SK-N-SH treated with all-trans-retinoic acid at 6 μM for 48 hours (cell line): Measurements from ENCODE around the gene PCDH8.

Experiments
- ATAC-seq: fragments of 200-7000 bp; cut with Tn5 transposase; 3 replicates; pipeline ENCODE4 v1.9.1; 2020; ENCODE audit warnings: mild to moderate bottlenecking, moderate library complexity
- BACH2 ChIP-seq: fragments of 250-450 bp; sonication (Bioruptor Pico); IDR thresholded peaks from 2 replicates; pipeline ENCODE4 v1.9.0; 2021; ENCODE audit warnings: mild to moderate bottlenecking, borderline replicate concordance
- CSDC2 ChIP-seq: fragments of 250-450 bp; sonication (Bioruptor Pico); IDR thresholded peaks from 2 replicates; pipeline ENCODE4 v1.5.0; 2020; ENCODE audit warnings: mild to moderate bottlenecking, moderate library complexity
- ESRRG ChIP-seq: fragments of 250-450 bp; sonication (Bioruptor Pico); IDR thresholded peaks from 2 replicates; pipeline ENCODE4 v1.6.1; 2021; ENCODE audit warnings: mild to moderate bottlenecking
- OSR1 ChIP-seq: fragments of 250-450 bp; sonication (Bioruptor Pico); IDR thresholded peaks from 2 replicates; pipeline ENCODE4 v1.8.0; 2022; ENCODE audit warnings: moderate library complexity, mild to moderate bottlenecking, inconsistent platforms
- TCF4 ChIP-seq: fragments of 250-450 bp; sonication (Bioruptor Pico); IDR thresholded peaks from 2 replicates; pipeline ENCODE4 v1.8.0; 2021; ENCODE audit warnings: mild to moderate bottlenecking, moderate library complexity, borderline replicate concordance
- TOX ChIP-seq: fragments of 250-450 bp; sonication (Bioruptor Pico); IDR thresholded peaks from 2 replicates; pipeline ENCODE4 v1.8.0; 2021; ENCODE audit warnings: mild to moderate bottlenecking, moderate library complexity, borderline replicate concordance
- ZC3H10 ChIP-seq: fragments of 250-450 bp; sonication (Bioruptor Pico); IDR thresholded peaks from 2 replicates; pipeline ENCODE4 v1.5.1; 2021; ENCODE audit warnings: mild to moderate bottlenecking, moderate library complexity
- ZFP3 ChIP-seq: fragments of 250-450 bp; sonication (Bioruptor Pico); IDR thresholded peaks from 2 replicates; pipeline ENCODE4 v1.5.0; 2020; ENCODE audit warnings: mild to moderate bottlenecking, moderate library complexity
- ZFP30 ChIP-seq: fragments of 450-650 bp; formaldehyde crosslinking; IDR thresholded peaks from 2 replicates; pipeline ENCODE4 v1.5.0; 2022; ENCODE audit warnings: mild to moderate bottlenecking, moderate library complexity
- ZNF565 ChIP-seq: fragments of 450-650 bp; formaldehyde crosslinking; conservative IDR thresholded peaks from 2 replicates; pipeline ENCODE4 v1.5.0; 2020; ENCODE audit warnings: low read depth, mild to moderate bottlenecking, moderate library complexity
- TF ChIP-seq, protein P1 (sequence below): fragments of 250-450 bp; sonication (Bioruptor Pico); IDR thresholded peaks from 2 replicates; pipeline ENCODE4 v1.8.0; 2020; ENCODE audit warnings: mild to moderate bottlenecking, moderate library complexity, borderline replicate concordance
- TF ChIP-seq, protein P2 (sequence below): fragments of 250-450 bp; sonication (Bioruptor Pico); IDR thresholded peaks from 2 replicates; pipeline ENCODE4 v1.5.1; 2021; ENCODE audit warnings: mild to moderate bottlenecking, moderate library complexity
- TF ChIP-seq, protein P3 (sequence below): fragments of 250-450 bp; sonication (Bioruptor Pico); IDR thresholded peaks from 2 replicates; pipeline ENCODE4 v1.5.1; 2020; ENCODE audit warnings: low read depth, mild to moderate bottlenecking, moderate library complexity

PCDH8 gene

DNA sequence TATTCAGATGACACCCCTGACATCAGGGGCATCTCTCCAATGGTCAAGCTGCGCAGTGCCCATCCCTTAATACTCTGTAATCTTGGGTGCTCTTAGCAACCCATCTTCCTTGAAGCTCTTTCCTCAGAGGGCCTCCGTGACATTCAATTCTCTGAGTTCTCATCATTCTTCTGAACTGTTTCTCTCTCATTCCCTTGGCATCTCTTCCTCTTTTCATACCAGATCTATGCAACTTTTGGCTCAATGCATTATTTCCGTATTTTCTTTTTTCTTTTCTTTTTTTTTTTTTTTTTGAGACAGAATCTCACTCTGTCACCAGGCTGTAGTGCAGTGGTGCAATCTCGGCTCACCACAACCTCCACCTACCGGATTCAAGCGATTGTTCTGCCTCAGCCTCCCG, 53.9 kb downstream of the PCDH8 start:
- ATAC-seq: no peak
- TF ChIP-seq CSDC2 (CRISPR knock-in tag) (no peak), ZNF565 (CRISPR knock-in tag) (no peak), ZC3H10 (CRISPR knock-in tag) (no peak), ZFP3 (no peak), TCF4 (no peak), ZFP30 (CRISPR knock-in tag) (no peak), BACH2 (CRISPR knock-in tag) (no peak), OSR1 (CRISPR knock-in tag) (no peak), ESRRG (no peak), TOX (CRISPR knock-in tag) (no peak)
- TF ChIP-seq, protein P1, sequence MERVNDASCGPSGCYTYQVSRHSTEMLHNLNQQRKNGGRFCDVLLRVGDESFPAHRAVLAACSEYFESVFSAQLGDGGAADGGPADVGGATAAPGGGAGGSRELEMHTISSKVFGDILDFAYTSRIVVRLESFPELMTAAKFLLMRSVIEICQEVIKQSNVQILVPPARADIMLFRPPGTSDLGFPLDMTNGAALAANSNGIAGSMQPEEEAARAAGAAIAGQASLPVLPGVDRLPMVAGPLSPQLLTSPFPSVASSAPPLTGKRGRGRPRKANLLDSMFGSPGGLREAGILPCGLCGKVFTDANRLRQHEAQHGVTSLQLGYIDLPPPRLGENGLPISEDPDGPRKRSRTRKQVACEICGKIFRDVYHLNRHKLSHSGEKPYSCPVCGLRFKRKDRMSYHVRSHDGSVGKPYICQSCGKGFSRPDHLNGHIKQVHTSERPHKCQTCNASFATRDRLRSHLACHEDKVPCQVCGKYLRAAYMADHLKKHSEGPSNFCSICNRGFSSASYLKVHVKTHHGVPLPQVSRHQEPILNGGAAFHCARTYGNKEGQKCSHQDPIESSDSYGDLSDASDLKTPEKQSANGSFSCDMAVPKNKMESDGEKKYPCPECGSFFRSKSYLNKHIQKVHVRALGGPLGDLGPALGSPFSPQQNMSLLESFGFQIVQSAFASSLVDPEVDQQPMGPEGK: no peak
- TF ChIP-seq, protein P2, sequence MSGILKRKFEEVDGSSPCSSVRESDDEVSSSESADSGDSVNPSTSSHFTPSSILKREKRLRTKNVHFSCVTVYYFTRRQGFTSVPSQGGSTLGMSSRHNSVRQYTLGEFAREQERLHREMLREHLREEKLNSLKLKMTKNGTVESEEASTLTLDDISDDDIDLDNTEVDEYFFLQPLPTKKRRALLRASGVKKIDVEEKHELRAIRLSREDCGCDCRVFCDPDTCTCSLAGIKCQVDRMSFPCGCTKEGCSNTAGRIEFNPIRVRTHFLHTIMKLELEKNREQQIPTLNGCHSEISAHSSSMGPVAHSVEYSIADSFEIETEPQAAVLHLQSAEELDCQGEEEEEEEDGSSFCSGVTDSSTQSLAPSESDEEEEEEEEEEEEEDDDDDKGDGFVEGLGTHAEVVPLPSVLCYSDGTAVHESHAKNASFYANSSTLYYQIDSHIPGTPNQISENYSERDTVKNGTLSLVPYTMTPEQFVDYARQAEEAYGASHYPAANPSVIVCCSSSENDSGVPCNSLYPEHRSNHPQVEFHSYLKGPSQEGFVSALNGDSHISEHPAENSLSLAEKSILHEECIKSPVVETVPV (CRISPR knock-in tag): no peak
- TF ChIP-seq, protein P3, sequence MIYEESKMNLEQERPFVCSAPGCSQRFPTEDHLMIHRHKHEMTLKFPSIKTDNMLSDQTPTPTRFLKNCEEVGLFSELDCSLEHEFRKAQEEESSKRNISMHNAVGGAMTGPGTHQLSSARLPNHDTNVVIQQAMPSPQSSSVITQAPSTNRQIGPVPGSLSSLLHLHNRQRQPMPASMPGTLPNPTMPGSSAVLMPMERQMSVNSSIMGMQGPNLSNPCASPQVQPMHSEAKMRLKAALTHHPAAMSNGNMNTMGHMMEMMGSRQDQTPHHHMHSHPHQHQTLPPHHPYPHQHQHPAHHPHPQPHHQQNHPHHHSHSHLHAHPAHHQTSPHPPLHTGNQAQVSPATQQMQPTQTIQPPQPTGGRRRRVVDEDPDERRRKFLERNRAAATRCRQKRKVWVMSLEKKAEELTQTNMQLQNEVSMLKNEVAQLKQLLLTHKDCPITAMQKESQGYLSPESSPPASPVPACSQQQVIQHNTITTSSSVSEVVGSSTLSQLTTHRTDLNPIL (CRISPR knock-in tag): no peak

DNA sequence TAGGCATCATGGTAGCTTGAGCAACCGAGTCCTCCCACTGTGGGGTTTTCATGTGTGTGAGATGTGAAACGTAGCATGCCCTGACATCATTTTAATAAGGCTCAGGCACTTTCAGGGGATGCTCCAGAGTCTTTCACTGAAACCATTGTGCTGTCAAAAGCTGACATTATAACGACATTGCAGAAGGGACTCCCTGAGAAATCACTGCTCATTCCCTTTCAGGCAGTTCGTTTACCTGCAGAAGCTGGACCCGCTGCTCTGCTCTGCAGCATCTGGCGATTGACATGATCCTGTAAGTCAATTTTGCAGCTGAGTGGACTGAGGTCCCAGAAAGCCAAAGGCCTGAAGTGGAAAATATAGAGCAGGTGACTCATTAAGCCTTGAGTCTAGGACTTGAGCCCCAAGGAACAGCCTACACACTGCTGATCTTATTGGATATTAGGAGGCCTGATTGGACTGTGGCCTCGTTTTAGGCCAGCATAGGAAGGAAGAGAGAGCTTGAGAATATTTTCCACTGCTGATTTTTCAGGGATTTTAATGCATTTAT, 54.9 kb downstream of the PCDH8 start:
- no peak for TF ChIP-seq ESRRG
- TF ChIP-seq, all 23 proteins: peak for 0
- no peak for ATAC-seq
